ENCODE results near the gene FNDC3B.

The FNDC3B gene

GRCh38 chr3:172129498-172129849, 90.1 kb downstream of the FNDC3B start:
- Histone ChIP-seq H3F3A (ENCODE audit: insufficient read depth, low read length) (peaks cover 14% of the 10 kb centered on the region), H3K4me2 (ENCODE audit: low read depth, low read length) (no peak overlapping the region), H3K79me2 (ENCODE audit: low read length) (peaks cover 98% of the 10 kb centered on the region), H3K9ac (ENCODE audit: low read length) (no peak overlapping the region), H3K27me3 (replicated peaks; ENCODE audit: insufficient read depth, low read length) (no peaks in the 10 kb centered on the region), H3K9me2 (replicated peaks; ENCODE audit: insufficient read depth, low read length) (no peaks in the 10 kb centered on the region), H3K27ac (ENCODE audit: low read length) (no peak overlapping the region), H2AFZ (ENCODE audit: low read length) (no peak overlapping the region), H3K4me1 (ENCODE audit: low read length) (peaks cover 26% of the 10 kb centered on the region), H3K4me3 (ENCODE audit: low read length) (no peak overlapping the region), H4K20me1 (ENCODE audit: insufficient read depth, low read length) (no peaks in the 10 kb centered on the region), H3K36me3 (replicated peaks; ENCODE audit: insufficient read depth, low read length) (0 out of 2 replicates have a peak, but pooled peaks cover 5% of the 10 kb centered on the region), H3K9me3 (replicated peaks; ENCODE audit: insufficient read depth, low read length) (no peaks in the 10 kb centered on the region)
- TF ChIP-seq CTCF (IDR thresholded peaks at IDR 0.05; ENCODE audit: low read length) = no peak
- no peak for TF ChIP-seq EZH2phosphoT487 (IDR thresholded peaks at IDR 0.05; ENCODE audit: low read length)
- TF ChIP-seq EZH2 (optimal IDR thresholded peaks at IDR 0.05; ENCODE audit: low read depth, low read length) = no peak
- no peak for DNase-seq

GRCh38 chr3:172129850-172130716, 90.7 kb downstream of the FNDC3B start:
- no peak overlapping the region for H3K9ac ChIP-seq (ENCODE audit: low read length)
- no peaks in the 10 kb centered on the region for H4K20me1 ChIP-seq (ENCODE audit: insufficient read depth, low read length)
- TF ChIP-seq EZH2phosphoT487 (IDR thresholded peaks at IDR 0.05; ENCODE audit: low read length) = no peak
- H3F3A ChIP-seq (ENCODE audit: insufficient read depth, low read length) = peaks cover 14% of the 10 kb centered on the region
- H3K79me2 ChIP-seq (ENCODE audit: low read length) = peaks cover 98% of the 10 kb centered on the region
- no peak overlapping the region for H3K27ac ChIP-seq (ENCODE audit: low read length)
- H3K4me2 ChIP-seq (ENCODE audit: low read depth, low read length) = no peak overlapping the region
- no peak overlapping the region for H2AFZ ChIP-seq (ENCODE audit: low read length)
- H3K27me3 ChIP-seq (replicated peaks; ENCODE audit: insufficient read depth, low read length) = no peaks in the 10 kb centered on the region
- H3K4me3 ChIP-seq (ENCODE audit: low read length) = no peak overlapping the region
- H3K9me3 ChIP-seq (replicated peaks; ENCODE audit: insufficient read depth, low read length) = no peaks in the 10 kb centered on the region
- no peaks in the 10 kb centered on the region for H3K9me2 ChIP-seq (replicated peaks; ENCODE audit: insufficient read depth, low read length)
- no peak for DNase-seq
- 0 out of 2 replicates have a peak, but pooled peaks cover 5% of the 10 kb centered on the region for H3K36me3 ChIP-seq (replicated peaks; ENCODE audit: insufficient read depth, low read length)
- H3K4me1 ChIP-seq (ENCODE audit: low read length) = peaks cover 32% of the 10 kb centered on the region

GRCh38 chr3:172130717-172131050, 91.3 kb downstream of the FNDC3B start:
- H3K79me2 ChIP-seq (ENCODE audit: low read length) = peaks cover 98% of the 10 kb centered on the region
- H3K36me3 ChIP-seq (replicated peaks; ENCODE audit: insufficient read depth, low read length) = peaks cover 10% of the 10 kb centered on the region; the same call in 1 of the 2 replicates
- H3K9ac ChIP-seq (ENCODE audit: low read length) = no peak overlapping the region
- no peak overlapping the region for H3K27ac ChIP-seq (ENCODE audit: low read length)
- H3K9me3 ChIP-seq (replicated peaks; ENCODE audit: insufficient read depth, low read length) = no peaks in the 10 kb centered on the region
- DNase-seq = no peak
- H2AFZ ChIP-seq (ENCODE audit: low read length) = no peak overlapping the region
- no peak overlapping the region for H3K4me3 ChIP-seq (ENCODE audit: low read length)
- H3K4me2 ChIP-seq (ENCODE audit: low read depth, low read length) = no peak overlapping the region
- H3K27me3 ChIP-seq (replicated peaks; ENCODE audit: insufficient read depth, low read length) = no peaks in the 10 kb centered on the region
- TF ChIP-seq EZH2 (optimal IDR thresholded peaks at IDR 0.05; ENCODE audit: low read depth, low read length) (no peak), CTCF (IDR thresholded peaks at IDR 0.05; ENCODE audit: low read length) (no peak), EZH2phosphoT487 (IDR thresholded peaks at IDR 0.05; ENCODE audit: low read length) (no peak)
- no peaks in the 10 kb centered on the region for H3K9me2 ChIP-seq (replicated peaks; ENCODE audit: insufficient read depth, low read length)
- H3K4me1 ChIP-seq (ENCODE audit: low read length) = peaks cover 38% of the 10 kb centered on the region
- peaks cover 14% of the 10 kb centered on the region for H3F3A ChIP-seq (ENCODE audit: insufficient read depth, low read length)
- no peaks in the 10 kb centered on the region for H4K20me1 ChIP-seq (ENCODE audit: insufficient read depth, low read length)

GRCh38 chr3:172131746-172132145, 92.4 kb downstream of the FNDC3B start:
- H3K79me2 ChIP-seq (ENCODE audit: low read length) = peaks cover 98% of the 10 kb centered on the region
- H3K36me3 ChIP-seq (replicated peaks; ENCODE audit: insufficient read depth, low read length) = peaks cover 11% of the 10 kb centered on the region; the same call in 1 of the 2 replicates
- no peak overlapping the region for H2AFZ ChIP-seq (ENCODE audit: low read length)
- DNase-seq = no peak
- H3K4me3 ChIP-seq (ENCODE audit: low read length) = no peak overlapping the region
- no peak overlapping the region for H3K27ac ChIP-seq (ENCODE audit: low read length)
- H3K9me3 ChIP-seq (replicated peaks; ENCODE audit: insufficient read depth, low read length) = no peaks in the 10 kb centered on the region
- TF ChIP-seq EZH2 (optimal IDR thresholded peaks at IDR 0.05; ENCODE audit: low read depth, low read length) (no peak), CTCF (IDR thresholded peaks at IDR 0.05; ENCODE audit: low read length) (no peak), EZH2phosphoT487 (IDR thresholded peaks at IDR 0.05; ENCODE audit: low read length) (no peak)
- H3K4me1 ChIP-seq (ENCODE audit: low read length) = peaks cover 39% of the 10 kb centered on the region
- H3K4me2 ChIP-seq (ENCODE audit: low read depth, low read length) = no peak overlapping the region
- H3K9ac ChIP-seq (ENCODE audit: low read length) = no peak overlapping the region
- H3F3A ChIP-seq (ENCODE audit: insufficient read depth, low read length) = peaks cover 14% of the 10 kb centered on the region
- H3K27me3 ChIP-seq (replicated peaks; ENCODE audit: insufficient read depth, low read length) = no peaks in the 10 kb centered on the region
- H3K9me2 ChIP-seq (replicated peaks; ENCODE audit: insufficient read depth, low read length) = no peaks in the 10 kb centered on the region
- no peaks in the 10 kb centered on the region for H4K20me1 ChIP-seq (ENCODE audit: insufficient read depth, low read length)
